HL-60 (cell line): ENCODE measurements around the gene MYH9.

ENCODE experiments used
- DNase-seq, 2 experiments: peaks; one replicate each; pipeline ENCODE4 v3.0.0-alpha.2; 2010 to 2020; ENCODE audit warnings: low read depth in 1 of 2, low spot score in 1 of 2
- H3K27ac ChIP-seq: fragments of 250-450 bp; sonication (Bioruptor Pico); replicated peaks from 2 replicates; pipeline ENCODE4 v1.5.1; 2020; ENCODE audit warnings: mild to moderate bottlenecking, moderate library complexity
- H3K27me3 ChIP-seq: fragments of 250-450 bp; sonication (Bioruptor Pico); 2 replicates; pipeline ENCODE4 v1.5.1; 2021; ENCODE audit warnings: mild to moderate bottlenecking, moderate library complexity; ENCODE audit not compliant: insufficient read depth, poor library complexity, severe bottlenecking
- H3K4me3 ChIP-seq: replicated peaks from 2 replicates; pipeline ENCODE4 v1.5.1; 2011; ENCODE audit warnings: mild to moderate bottlenecking, control low read depth, low read length; ENCODE audit not compliant: insufficient read depth
- CTCF ChIP-seq: IDR thresholded peaks from one replicate; pipeline ENCODE4 v1.5.1; 2011; ENCODE audit warnings: low read length, control low read depth, inconsistent platforms; ENCODE audit not compliant: insufficient read depth
- GABPA ChIP-seq: IDR thresholded peaks from 2 replicates; pipeline ENCODE4 v1.6.1; 2012; ENCODE audit warnings: low read depth
- POLR2AphosphoS5 ChIP-seq: IDR thresholded peaks from 2 replicates; pipeline ENCODE4 v1.6.1; 2012; ENCODE audit warnings: low read depth
- REST ChIP-seq: IDR thresholded peaks from 2 replicates; pipeline ENCODE4 v1.6.1; 2012; ENCODE audit warnings: low read depth; ENCODE audit not compliant: insufficient replicate concordance
- SPI1 ChIP-seq: IDR thresholded peaks from 2 replicates; pipeline ENCODE4 v1.6.1; 2012; ENCODE audit warnings: low read depth, mild to moderate bottlenecking, borderline replicate concordance

Gene MYH9

DNA sequence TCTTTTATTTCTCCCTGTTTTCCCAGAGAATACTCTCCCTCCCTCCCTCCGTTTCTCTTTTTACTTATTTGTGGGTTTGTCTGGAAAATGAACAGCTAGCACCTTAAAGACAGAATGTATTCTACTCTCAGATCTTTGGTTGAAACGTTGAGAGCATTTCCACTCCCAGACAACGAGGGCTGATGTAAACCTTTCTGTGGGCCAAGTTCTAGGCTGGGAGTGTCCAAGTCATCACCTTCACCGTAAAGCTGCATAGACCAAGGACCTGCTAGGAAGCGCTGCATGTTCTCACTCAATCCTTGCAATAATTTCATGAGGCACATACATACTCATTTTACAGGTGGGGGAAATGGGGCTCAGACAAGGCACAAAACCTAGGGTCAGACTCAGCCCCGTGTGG lies 32.4 kb downstream of the MYH9 start:
- no peak overlapping the region for H3K4me3 ChIP-seq
- no peak for DNase-seq
- TF ChIP-seq POLR2AphosphoS5 (no peak), CTCF (no peak), GABPA (no peak), SPI1 (no peak), REST (no peak)
- no peaks in the 10 kb centered on the region for H3K27me3 ChIP-seq
- H3K27ac ChIP-seq = peak overlapping the region; percentile 13; the same call in 1 of the 2 replicates

DNA sequence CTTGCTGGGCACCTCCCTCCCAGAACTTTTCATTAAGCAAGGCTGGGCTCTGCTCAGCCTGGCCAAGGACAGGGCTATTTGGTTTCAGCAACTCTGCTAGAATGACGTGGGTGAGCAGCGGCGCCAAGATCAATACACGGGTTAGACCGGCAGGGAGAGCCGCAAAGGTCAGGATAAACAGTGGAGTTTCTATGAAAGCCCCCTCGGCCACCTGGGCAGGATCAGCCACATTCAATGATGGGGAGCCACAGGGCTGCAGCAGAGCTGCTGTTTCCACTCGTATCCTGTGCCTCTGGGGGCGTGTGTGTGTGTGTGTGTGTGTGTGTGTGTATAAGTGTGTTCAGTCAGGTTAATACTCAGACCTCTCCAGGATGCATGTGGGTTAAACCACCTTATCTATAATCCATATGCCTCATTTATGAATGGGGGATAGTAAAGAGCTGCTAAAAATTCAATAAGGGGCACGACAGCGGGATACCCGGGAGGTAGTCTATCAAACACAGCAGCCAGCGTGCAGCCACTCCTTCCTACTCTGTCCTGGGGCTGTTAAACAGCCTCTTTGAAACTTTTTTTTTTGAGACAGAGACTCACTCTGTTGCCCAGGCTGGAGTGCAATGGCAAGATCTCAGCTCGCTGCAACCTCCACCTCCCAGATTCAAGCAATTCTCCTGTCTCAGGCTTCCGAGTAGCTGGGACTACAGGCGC lies 34.8 kb downstream of the MYH9 start:
- Histone ChIP-seq H3K27me3 (no peaks in the 10 kb centered on the region), H3K4me3 (no peak overlapping the region), H3K27ac (no peak overlapping the region)
- no peak for DNase-seq
- TF ChIP-seq SPI1 (no peak), REST (no peak), CTCF (no peak), GABPA (no peak), POLR2AphosphoS5 (no peak)

- no peak overlapping the region for H3K4me3 ChIP-seq
- TF ChIP-seq GABPA (no peak), CTCF (no peak), POLR2AphosphoS5 (no peak), REST (no peak), SPI1 (no peak)
- DNase-seq = no peak
- H3K27ac ChIP-seq = no peak overlapping the region
- H3K27me3 ChIP-seq = no peaks in the 10 kb centered on the region
Measured at GRCh38 chr22:36351921-36352802, 35.6 kb downstream of the MYH9 start.
